ELF-1 (cell line): ENCODE measurements around the gene XYLT2.
A peak's percentile ranks its signal among the peaks of the same experiment; 100 is the strongest.

ENCODE experiments used
- DNase-seq: peaks from one replicate; pipeline ENCODE4 v3.0.0-alpha.2; 2016; ENCODE audit warnings: low read depth, low spot score

XYLT2 gene

DNA sequence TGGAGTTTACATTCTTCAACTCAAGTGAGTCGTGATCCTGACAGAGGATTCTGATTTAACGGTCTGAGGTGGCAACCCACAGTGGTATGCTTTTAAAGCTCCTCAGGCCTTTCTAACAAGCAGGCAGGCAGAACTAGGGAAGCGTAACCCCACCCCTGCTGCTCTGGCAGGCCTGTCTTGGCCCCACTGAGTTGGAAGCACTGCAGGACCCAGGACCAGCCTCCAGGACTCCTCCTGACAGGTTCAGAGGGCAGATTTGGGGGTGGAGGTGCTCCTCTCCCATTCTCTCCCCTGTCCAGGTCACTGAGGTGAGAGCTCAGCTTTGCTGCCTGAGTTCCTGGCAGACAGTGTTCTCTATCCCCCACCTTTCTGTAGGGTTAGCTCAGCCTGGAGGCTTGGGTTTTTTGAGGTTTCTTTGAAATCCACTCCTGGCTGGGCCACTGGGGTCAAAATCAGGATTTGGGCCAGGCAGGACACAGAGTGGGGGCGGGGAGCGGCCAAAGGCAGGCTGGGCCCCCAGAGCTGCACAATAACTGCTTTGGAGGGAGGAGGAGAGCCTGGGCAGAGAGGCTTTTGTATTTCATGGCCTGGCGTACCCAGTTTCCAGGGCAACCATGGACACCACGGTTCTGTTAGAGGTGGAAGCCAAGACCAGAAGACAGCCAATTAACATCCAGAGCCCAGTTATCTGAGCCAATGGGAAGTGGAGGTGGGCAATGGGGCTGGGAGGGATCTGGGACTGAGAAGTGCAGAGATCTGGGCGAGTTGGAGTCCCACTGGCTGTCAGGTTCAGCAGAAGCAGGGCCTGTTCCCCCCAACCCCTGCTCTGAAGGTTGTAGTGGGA, 17.5 kb downstream of the XYLT2 start:
- peak; percentile 91 for DNase-seq

DNA sequence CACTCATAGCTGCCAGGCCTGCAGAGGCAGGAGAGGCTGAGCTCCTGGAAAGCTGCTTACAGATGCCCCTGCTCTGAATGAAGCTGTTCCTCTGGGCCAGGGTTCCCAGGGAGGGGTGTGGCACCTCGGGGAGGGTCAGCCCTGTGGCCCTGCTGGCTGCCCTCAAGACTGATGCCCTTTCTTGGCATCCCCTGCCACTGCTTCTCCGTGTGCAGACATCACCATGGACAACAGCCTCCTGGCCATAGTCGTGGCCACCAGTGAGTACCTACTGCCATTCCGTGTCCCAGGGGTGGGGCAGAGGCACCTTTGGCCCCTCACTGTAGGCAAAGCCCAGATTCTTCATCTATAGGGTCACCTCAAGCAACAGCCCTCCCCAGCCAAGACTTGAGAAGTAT, 18.1 kb downstream of the XYLT2 start:
- no peak for DNase-seq

DNA sequence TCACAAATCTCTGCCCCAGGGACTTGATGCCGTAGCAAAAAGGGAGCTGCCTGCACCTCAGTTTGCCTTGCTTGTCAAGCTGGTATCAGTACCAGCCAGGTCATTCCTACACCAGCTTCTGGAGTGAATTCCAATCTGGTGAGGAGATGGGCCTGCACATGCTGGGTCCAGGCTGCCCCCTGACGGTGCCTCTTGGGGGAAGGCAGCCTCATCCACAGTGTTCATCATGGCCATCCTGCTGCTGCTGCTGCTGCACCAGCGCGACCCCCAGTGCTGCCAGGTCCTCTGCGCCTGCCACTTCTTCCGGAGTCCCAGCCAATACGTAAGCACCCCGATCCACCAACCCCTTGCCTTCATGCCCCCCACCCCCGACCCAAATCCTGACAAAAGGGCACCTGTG, 18.8 kb downstream of the XYLT2 start:
- peak; percentile 51 for DNase-seq

DNA sequence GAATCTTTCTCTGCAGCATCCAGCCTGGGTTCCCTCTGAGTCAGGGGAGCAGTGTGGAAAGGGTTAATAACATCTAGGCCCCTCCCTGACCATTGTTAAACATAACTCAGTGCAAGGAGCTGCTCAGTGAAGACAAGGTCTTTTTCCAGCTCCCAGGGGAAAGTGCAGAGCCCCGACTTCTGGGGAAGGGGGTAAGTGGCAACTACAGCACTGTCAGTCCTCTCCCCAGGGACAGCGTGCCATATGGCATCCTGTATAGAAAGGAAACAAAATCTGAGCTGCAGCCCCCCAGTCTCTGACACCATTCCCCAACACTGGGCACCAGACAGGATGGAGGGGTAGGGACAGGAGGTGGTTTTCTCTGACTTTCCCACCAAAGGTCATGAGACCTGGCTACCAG, 19.2 kb downstream of the XYLT2 start:
- no peak for DNase-seq

DNA sequence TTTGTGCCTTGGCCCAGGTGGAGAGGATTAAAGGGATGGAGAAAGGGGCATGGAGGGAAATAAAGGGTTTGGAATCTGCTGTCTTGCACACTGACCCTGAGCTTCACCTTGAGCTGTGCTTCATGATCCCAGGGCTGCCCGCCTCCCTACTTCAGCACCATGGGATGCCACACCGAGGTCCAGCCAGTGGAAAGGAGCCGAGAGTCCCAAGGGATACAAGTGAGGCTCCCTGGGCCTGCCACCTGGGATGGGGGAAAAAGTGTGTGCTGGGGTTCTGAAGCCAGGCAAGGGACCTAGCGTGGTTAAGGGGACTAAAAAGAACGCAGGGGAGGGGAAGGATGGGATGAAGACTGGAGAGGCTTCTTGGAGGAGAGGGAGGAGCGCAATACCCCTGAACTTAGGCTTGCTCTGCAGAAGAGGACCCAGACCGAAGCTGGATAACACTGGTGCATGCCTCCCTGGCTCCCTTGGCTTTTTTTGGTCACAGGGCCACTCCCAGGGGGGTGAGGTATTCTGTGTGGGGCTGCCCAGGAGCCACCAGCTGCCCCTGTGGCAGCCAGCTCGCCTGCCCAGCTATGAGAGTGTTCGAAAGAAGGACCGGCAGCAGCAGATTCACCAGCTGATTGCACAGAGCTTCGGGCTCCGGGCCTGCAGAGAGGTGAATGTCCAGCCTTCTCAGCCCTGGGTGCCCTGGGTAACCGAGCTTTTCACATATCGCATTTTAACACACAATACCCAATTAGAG, 19.9 kb downstream of the XYLT2 start:
- no peak for DNase-seq

DNA sequence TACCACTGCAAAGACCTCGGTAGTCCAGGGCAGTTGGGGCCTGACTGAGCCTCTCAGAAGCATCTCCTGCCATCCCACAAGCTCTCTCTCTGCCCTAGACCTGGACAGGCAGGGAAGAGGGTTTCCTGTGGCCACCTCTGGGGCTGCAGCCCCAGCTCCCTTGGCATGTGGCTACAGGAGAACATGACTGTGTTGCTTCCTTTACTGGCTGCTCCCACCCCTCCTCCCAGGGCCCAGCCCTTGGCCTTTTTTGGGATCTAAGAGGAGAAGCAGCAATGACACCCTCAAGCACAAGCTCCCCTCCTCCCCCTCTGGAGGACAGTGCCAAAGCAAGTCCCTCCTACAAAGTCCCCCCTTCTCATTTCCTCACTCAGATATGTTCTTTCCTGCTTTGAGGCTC, 21.5 kb downstream of the XYLT2 start:
- no peak for DNase-seq

DNA sequence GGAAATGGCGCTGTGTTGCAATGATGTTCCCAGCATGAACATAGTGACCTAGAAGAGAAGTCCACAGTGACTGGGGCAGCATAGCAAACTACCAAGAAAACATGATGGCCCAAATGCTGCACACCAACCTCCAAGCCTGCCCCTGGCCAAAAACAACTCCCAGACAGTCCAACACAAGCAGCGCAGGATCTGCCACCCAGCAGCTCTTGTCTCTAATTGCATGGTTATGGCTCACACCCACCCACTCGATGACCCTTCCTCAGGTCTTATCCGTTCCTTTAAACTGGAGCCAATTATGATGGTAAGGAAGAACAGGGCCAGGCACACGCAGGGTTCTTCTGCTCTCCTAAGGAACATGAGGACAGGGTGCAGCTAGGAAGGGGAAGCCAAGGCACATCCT, 24.1 kb downstream of the XYLT2 start:
- DNase-seq: no peak

DNA sequence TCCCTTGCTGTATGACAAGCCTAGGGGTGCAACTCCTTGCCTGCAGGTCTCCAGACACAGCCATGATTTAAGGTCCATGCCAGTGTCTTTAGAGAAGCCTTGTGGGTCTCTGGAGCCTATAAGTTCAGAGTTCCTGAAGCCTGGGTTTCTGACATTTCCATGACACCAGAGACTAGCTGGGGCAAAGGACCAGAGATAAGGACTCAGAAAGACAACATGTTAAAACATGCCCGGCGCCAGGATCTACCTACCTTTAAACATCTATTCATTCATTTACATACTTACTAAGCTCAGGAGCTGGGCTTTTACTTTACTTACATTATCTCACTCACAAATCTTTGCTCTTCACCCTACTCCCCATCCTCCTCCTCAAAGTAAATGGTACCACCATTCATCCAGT, 25.6 kb downstream of the XYLT2 start:
- no peak for DNase-seq

DNA sequence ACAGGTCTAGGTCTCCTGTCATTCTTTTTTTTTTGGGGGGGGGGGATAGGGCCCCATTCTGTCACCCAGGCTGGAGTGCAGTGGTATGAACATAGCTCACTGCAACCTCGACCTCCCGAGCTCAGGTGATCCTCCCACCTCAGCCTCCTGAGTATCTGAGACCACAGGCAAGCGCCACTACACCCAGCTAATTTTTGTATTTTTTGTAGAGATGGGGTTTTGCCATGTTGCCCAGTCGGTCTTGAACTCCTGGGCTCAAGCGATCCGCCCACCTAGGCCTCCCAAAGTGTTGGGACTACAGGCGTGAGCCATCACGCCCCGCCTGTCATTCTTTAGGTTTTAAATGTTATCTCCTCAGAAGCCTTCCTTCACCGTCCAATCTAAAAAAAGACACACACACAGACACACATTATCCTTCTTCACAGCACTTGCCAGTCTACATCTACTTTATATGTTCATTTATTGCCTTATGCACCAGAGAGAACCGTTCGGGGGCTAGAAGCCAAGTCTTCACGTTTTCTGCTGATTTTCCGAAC, 26.4 kb downstream of the XYLT2 start:
- DNase-seq: no peak

DNA sequence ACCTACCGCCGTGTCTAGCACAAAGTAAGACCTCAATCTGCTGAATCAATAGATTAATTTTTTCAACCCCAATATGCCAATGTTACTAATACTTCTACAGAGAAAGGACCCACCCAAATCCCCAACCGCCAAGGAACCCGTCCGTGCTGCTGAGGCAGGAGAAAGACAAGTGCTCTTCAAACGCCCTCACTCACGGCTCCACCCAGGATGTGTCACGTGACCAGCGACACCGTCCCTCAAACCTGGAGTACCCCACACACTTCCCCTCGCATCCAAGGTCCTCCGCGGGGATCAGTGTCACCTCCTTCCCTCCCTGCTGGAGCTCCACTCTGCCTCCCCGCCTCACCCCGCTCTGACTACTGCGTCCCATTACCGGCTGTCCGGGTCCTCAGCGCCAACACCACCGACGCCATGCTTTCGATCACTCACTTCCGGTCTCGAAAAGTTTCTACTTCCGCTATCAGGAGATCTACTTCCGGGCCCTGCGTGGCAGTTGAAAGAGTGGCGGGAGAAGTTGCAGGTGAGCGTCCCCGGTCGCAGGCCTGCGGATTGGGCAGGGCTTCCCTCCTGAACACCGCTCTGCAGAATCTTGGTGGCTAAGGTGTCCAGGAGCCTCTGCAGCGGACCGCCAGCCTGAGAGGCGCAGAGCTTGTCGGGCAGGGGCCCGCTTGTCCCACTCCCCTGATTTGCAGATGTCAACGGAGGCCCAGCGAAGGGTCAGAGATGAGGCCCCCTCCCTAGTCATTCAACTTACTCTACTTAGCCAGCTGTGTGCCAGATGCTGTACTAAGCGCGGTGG, 27.0 kb downstream of the XYLT2 start, which contains the start of the genes EME1 and MRPL27:
Gene EME1, plus strand, starts transcription at position 472 of the 799 bp plus-strand sequence. CDS start 1,980 bp downstream, outside the sequence.
Gene MRPL27, minus strand, starts transcription at position 427 of the 799 bp plus-strand sequence. Its CDS starts 14 bp downstream, at position 413.
- DNase-seq: peak; percentile 94

DNA sequence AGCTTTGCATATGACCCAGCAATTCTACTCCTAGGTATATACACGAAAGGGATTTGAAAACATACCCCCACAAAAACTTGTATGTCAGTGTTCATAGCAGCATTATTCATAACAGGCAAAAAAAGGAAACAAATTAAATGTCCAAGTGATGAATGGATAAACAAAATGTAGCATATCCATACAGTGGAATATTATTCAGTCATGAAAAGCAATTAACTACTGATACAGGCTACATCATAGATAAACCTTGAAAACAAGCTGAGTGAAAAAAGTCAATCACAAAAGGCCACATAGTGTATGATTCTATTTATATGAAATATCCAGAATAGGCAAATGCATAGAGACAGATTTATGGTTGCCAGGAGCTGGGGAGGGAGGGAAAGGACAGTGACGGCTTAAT, 27.8 kb downstream of the XYLT2 start:
- no peak for DNase-seq

DNA sequence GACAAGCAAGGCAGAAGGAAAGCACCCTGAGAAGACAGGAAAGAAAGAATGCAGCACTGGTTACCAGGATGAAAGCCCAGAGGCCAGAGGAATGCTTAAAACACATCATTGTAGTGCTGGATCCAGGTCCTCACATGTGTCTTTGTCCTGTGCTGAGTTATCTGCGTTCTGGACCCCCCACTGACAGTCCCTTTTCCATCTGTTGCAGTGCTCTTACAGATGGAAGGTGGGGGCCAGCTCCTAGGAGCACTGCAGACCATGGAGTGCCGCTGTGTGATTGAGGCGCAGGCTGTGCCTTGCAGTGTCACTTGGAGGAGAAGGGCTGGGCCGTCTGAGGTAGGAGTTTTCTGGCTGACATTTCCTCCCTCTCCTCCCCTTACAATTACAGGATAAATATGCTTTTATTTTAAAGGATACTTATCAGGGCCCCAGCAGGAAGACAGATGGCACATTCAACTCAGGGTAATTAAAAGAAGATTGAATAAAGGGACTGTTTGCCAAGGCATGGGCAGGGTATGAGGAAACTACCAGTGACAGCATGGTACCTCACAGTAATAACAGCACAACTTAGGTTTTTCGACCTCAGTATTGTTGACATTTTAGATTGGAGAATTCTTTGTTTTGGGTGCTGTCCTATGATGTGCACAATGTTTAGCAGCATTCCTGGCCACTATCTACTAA, 30.1 kb downstream of the XYLT2 start:
- DNase-seq: no peak

DNA sequence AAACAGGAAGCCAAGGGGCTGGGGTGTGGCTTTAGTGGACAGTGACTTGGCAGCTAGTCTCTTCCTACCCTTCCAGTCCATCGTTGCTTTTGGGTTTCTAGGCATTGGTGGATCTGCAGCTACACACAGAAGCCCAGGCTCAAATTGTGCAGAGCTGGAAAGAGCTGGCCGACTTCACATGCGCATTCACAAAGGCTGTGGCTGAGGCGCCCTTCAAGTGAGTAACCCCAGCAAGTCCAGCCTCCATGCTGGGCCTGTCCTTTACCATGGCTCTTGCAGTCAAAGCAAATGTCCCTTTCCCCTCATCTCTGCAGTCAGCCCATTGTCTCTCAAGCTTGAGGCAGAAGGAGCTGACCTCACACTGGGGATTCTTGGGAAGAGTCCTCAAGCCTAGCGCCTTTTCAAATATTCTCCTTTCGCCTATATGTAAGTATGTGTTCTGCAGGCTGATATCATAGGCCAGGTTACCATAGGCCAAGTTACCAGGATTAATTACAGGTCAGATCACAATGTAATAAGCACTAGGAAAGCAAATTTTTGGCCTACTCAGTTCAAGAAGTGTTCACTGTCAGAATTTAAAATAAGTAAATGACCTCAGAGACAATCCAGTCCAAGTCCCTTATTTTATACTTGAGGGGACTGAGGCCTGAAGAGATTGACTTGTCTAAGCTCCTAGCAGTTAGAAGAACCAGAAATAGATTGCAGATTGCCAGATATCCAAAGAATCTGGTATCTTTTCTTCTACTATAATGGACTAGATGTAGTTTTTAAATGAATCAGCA, 33.6 kb downstream of the XYLT2 start:
- no peak for DNase-seq

DNA sequence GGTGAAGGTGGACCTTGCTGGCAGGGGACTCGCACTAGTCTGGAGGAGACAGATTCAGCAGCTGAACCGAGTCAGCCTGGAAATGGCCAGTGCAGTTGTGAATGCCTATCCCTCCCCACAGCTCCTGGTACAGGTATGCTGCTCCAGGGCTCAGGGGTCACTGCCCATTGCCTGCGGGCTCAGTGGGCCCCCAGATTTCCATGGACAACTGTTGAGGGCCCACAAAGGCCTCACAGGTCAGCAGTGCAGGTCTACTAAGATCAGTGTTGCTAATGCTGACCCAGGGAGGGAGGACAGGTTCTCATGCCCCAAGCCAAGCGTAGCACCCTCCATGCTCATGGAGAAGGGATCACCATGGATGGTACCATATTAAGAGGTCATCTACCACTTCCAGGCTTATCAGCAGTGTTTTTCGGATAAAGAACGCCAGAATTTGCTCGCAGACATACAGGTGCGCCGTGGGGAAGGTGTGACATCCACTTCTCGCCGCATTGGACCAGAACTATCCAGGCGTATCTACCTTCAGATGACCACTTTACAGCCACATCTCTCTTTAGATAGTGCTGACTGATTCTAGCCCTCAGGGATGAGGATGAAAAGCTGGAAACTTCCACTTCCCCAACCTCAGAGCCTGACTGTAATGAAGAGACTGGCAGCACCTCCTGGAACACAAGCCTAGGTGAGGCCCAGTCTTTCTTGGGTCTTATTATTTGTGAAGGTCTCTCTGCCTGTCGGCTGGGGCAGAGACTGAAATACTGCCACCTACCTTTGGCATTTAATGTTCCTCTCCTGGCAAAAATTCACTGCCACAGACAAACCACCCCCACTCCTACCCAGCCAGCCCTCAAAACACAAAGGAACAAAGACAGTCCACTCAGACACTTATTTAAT, 34.7 kb downstream of the XYLT2 start:
- DNase-seq: no peak

DNA sequence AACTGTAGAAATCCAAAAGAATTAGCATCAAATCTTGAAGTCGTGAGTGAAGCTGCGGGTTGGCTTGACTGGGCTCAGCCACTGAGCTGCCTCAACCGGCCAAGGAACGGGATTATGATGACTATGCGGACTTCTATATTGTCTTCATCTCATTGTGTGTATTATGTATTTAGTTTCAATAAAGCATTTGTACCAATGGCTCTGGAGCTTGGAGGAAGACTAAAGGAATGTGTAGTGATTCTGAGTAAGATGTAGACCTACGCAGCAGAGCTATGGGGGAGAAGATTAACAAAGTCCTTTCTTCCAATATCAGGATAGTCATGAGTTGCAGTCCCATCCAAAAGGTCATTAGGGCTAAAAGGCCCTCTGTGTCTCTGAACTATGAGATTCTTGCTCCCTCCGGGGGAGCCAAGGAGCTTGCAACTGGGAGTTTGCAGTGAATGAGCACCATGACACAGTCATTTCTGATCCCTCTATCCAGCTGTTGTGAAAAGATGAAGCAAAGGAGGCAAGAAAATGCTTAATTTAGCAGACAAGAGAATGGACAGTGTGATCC, 35.4 kb downstream of the XYLT2 start:
- DNase-seq: no peak

DNA sequence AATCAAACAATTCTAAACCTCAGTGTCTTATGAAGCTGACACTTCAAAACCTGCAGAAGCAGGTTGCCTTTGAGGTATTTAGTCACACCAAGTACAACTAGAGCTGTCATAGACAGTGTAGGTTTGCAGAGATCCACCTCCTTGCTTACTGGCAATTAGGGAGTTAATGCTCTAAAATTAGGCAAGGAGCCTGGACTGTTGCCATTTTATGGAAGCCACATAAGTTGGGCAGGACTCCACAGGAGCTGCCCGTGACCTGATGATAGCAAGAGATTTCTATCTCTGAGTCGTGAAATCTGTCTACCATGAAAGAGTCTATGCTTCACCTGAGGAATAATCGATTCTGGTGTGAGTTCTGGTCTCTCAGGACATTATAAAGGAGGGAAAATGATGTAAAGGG, 36.0 kb downstream of the XYLT2 start:
- no peak for DNase-seq

DNA sequence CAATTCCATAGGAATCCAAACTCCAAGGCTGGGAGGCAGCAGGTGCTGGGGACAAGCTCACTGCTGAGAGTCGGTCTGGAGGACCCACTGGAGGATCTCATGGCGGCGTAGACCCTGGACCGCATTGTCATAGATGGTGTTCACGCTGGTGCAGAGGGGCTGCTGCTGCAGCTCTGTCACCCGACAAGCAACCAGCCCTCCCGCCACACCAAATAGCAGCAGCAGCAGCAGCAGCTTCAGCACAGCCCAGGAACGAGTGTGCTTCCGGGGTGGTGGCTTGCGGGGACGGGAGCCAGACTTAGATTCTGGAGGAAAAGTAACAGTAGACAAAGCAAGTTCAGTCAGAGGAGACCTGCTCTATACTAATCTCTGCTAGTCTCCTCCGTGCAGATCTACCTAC, 37.0 kb downstream of the XYLT2 start:
- no peak for DNase-seq

DNA sequence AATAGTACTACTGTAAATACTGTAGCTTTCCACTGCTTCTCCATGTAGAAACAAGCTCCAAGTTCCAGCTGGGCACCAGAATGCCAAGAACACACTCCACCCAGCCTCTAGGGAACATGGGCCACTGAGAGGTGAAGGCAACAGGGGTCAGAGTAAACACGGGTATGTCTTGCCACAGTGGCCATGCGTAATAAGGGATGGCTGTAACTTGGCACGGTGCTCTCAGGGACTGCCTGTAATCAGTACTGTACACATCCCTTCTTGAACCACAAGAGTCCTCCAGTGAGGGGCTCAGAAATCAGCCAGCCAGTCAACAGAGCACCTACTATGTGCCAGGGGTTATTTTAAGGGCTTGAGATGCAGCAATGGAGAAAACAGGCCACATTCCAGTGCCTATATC, 40.6 kb downstream of the XYLT2 start:
- DNase-seq: no peak

DNA sequence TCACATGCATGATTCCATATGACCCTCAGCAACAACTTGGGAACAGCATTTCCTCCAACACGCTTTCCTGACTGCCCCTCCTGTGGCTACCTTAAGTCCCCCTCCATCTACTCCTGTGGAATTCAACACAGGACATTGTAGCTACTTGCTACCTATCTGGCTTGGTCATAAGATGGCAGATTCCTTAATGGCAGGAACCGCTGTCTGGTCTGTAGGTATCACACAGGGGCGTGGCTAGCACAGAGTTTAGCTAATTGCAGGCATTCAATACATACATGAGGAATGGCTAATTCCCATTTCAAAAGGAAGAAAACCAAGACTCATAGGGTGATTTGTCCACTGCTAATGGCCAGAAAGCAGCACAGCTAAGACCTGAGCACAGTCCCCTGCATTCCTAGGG, 42.8 kb downstream of the XYLT2 start:
- no peak for DNase-seq
